Neural crest cell (in vitro differentiated cells): ENCODE measurements around the gene OPA1. TPM values are rescaled to one million over a fixed set of nuclear protein-coding genes. Genes with fewer than 3 reads are reported as not detected.

ENCODE experiments used
- DNase-seq: peaks from one replicate; pipeline ENCODE4 v3.0.0; 2021; ENCODE audit warnings: low read depth, mixed read lengths, low spot score
- H3K27ac Mint-ChIP-seq: one replicate; pipeline ENCODE4 v1.8.0; 2021; ENCODE audit warnings: mild to moderate bottlenecking, mixed read lengths; ENCODE audit not compliant: unreplicated experiment
- H3K27me3 Mint-ChIP-seq: 2 replicates; pipeline ENCODE4 v1.8.0; 2021; ENCODE audit warnings: low read depth, mild to moderate bottlenecking, mixed read lengths
- H3K36me3 Mint-ChIP-seq: 2 replicates; pipeline ENCODE4 v1.8.0; 2021; ENCODE audit warnings: low read depth, mild to moderate bottlenecking, mixed read lengths
- H3K4me1 Mint-ChIP-seq: 2 replicates; pipeline ENCODE4 v1.8.0; 2021; ENCODE audit warnings: mixed read lengths
- H3K4me3 Mint-ChIP-seq: one replicate; pipeline ENCODE4 v1.8.0; 2021; ENCODE audit warnings: mild to moderate bottlenecking, mixed read lengths
- H3K9me3 Mint-ChIP-seq: 2 replicates; pipeline ENCODE4 v1.8.0; 2021; ENCODE audit warnings: mixed read lengths
- CTCF ChIP-seq: fragments of 200-600 bp; sonication (generic); conservative IDR thresholded peaks from 2 replicates; pipeline ENCODE4 v1.5.0; 2021; ENCODE audit warnings: antibody characterized with exemption, mild to moderate bottlenecking
- total RNA-seq: library from RNA; stranded (reverse); gene quantifications from 2 replicates; pipeline ENCODE4 v1.2.1, GENCODE V29; 2021

Gene OPA1
- total RNA-seq, 1 donor from 2014 or later: 60.8 TPM

GRCh38 chr3:193743702-193744047 lies 150.7 kb downstream of the OPA1 start:
- Mint-ChIP-seq H3K4me1 (peaks cover 20% of the 10 kb centered on the region), H3K36me3 (no peaks in the 10 kb centered on the region), H3K27ac (no peak overlapping the region), H3K27me3 (peaks cover 71% of the 10 kb centered on the region), H3K4me3 (no peak overlapping the region), H3K9me3 (no peaks in the 10 kb centered on the region)
- TF ChIP-seq CTCF: no peak
- no peak for DNase-seq

- peaks cover 20% of the 10 kb centered on the region for H3K4me1 Mint-ChIP-seq
- H3K9me3 Mint-ChIP-seq: peaks cover 3% of the 10 kb centered on the region
- H3K27me3 Mint-ChIP-seq: peaks cover 74% of the 10 kb centered on the region
- H3K27ac Mint-ChIP-seq: no peak overlapping the region
- no peak overlapping the region for H3K4me3 Mint-ChIP-seq
- TF ChIP-seq CTCF: no peak
- DNase-seq: no peak
- no peaks in the 10 kb centered on the region for H3K36me3 Mint-ChIP-seq
These were observed 151.2 kb downstream of the OPA1 start for GRCh38 chr3:193744048-193744821.

GRCh38 chr3:193744822-193745684 lies 152.0 kb downstream of the OPA1 start:
- peaks cover 68% of the 10 kb centered on the region for H3K27me3 Mint-ChIP-seq
- DNase-seq: no peak
- TF ChIP-seq CTCF: no peak
- H3K36me3 Mint-ChIP-seq: no peaks in the 10 kb centered on the region
- no peak overlapping the region for H3K4me3 Mint-ChIP-seq
- peaks cover 3% of the 10 kb centered on the region for H3K9me3 Mint-ChIP-seq
- H3K27ac Mint-ChIP-seq: peak overlapping the region; percentile 83
- H3K4me1 Mint-ChIP-seq: peaks cover 20% of the 10 kb centered on the region

GRCh38 chr3:193746832-193747231 lies 153.8 kb downstream of the OPA1 start:
- TF ChIP-seq CTCF: no peak
- DNase-seq: no peak
- Mint-ChIP-seq H3K36me3 (peaks cover 2% of the 10 kb centered on the region), H3K9me3 (peaks cover 5% of the 10 kb centered on the region), H3K4me1 (peaks cover 20% of the 10 kb centered on the region), H3K4me3 (no peak overlapping the region), H3K27me3 (peaks cover 61% of the 10 kb centered on the region), H3K27ac (no peak overlapping the region)

Other genes starting within 250 kb of the OPA1 start
- gene ATP13A5, start 214.5 kb upstream of the OPA1 start, total RNA-seq: not detected in 2 replicates
- gene ATP13A4, start 38.3 kb upstream of the OPA1 start, total RNA-seq: 0.30 and 0.57 TPM in 2 replicates